Sigmoid colon (tissue), 7 donors: ENCODE measurements around the gene ATG3. TPM values are rescaled to one million over a fixed set of nuclear protein-coding genes. Genes with fewer than 3 reads are reported as not detected.

ENCODE experiments used
- DNase-seq: peaks from one replicate; pipeline ENCODE4 v3.0.0-alpha.2; 2019
- H3K27ac ChIP-seq, 4 donors: fragments of 200-600 bp; sonication (generic); one replicate each; pipeline ENCODE4 v1.5.1; 2016 to 2019; ENCODE audit warnings: mild to moderate bottlenecking in 1 of 4
- H3K27me3 ChIP-seq, 3 donors: fragments of 200-600 bp; sonication (generic); one replicate each; pipeline ENCODE4 v1.5.1; 2019; ENCODE audit warnings: mild to moderate bottlenecking in 1 of 3
- H3K36me3 ChIP-seq, 4 donors: fragments of 200-600 bp; sonication (generic); one replicate each; pipeline ENCODE4 v1.5.1; 2016 to 2019
- H3K4me1 ChIP-seq, 4 donors: fragments of 200-600 bp; sonication (generic); one replicate each; pipeline ENCODE4 v1.5.1; 2017 to 2019
- H3K4me3 ChIP-seq, 4 donors: fragments of 200-600 bp; sonication (generic); one replicate each; pipeline ENCODE4 v1.5.1; 2017 to 2019; ENCODE audit warnings: mild to moderate bottlenecking in 2 of 4, moderate library complexity in 1 of 4
- H3K9me3 ChIP-seq, 4 donors: fragments of 200-600 bp in 3 of 4; sonication (generic) in 3 of 4; one replicate each; pipeline versions ENCODE4 v1.5.1 to v1.6.1; 2013 to 2019
- EP300 ChIP-seq, 4 donors: sonication (generic); formaldehyde crosslinking; IDR thresholded peaks; one replicate each; pipeline ENCODE4 v1.6.1; 2017; ENCODE audit warnings: antibody characterized with exemption in 4 of 4
- POLR2A ChIP-seq, 2 donors: fragments of 450-650 bp; IDR thresholded peaks; one replicate each; pipeline ENCODE4 v1.6.1; 2016; ENCODE audit warnings: antibody characterized with exemption in 2 of 2, mild to moderate bottlenecking in 2 of 2, moderate library complexity in 2 of 2
- POLR2AphosphoS5 ChIP-seq, 4 donors: sonication (generic); formaldehyde crosslinking; IDR thresholded peaks; one replicate each; pipeline ENCODE4 v1.6.1; 2017; ENCODE audit warnings: antibody characterized with exemption in 4 of 4
- WGBS, 2 donors: extraction: QIAGEN DNeasy Blood & Tissue Kit; methylation state at CpG; one replicate each; pipeline ENCODE4 v1.1.7; 2013; 5-methylcytosine and 5-hydroxymethylcytosine counted together
- intact Hi-C: fragments of 100-400 bp; cut with DNase I; formaldehyde crosslinking; loops from one replicate; pipeline ENCODE4 v1.15.1; 2023
- polyA plus RNA-seq, 3 donors: library from polyadenylated mRNA; stranded (reverse); fragments of 200-250 nt; gene quantifications; one replicate each; pipeline ENCODE4 v1.2.3, GENCODE V29; 2013
- total RNA-seq, 4 donors: library from RNA; depleted of rRNA; stranded (reverse); fragments of >200 nt; gene quantifications; one replicate each; pipeline ENCODE4 v1.1.0, GENCODE V29; 2016
- TF ChIP-seq, protein P1 (sequence below), 4 experiments: fragments of 450-650 bp in 3 of 4; fragments of 200-600 bp in 1 of 4; IDR thresholded peaks; one replicate each; pipeline ENCODE4 v1.5.1; 2016 to 2019; ENCODE audit warnings: antibody characterized with exemption in 4 of 4, mild to moderate bottlenecking in 3 of 4, moderate library complexity in 2 of 4
- donor health status: healthy with polysubstance abuse.
- donor health status: Bipolar disorder and iron deficiency.
- donor health status: healthy.

The ATG3 gene
- total and polyA plus RNA-seq, 7 donors, result 28.0 to 75.1 (median 49.5) TPM

GRCh38 chr3:112582244-112582874 lies 20.6 kb upstream of the ATG3 start:
- intact Hi-C loops, result loop anchor here (1.0 to 5.0 kb wide), 3 partner anchors 60 to 400 kb away; partner anchors contain the start of gene CCDC80
- no peak overlapping the region for H3K4me3 ChIP-seq
- DNase-seq, result no peak
- 87 to 90% methylated on average over 2 of the region's 2 CpGs for WGBS, 2 donors
- H3K36me3 ChIP-seq, result peaks cover 0 to 69% (median 10%) of the 10 kb centered on the region in 4 donors
- peaks cover 0 to 9% (median 0%) of the 10 kb centered on the region in 4 donors for H3K4me1 ChIP-seq
- no peaks in the 10 kb centered on the region for H3K9me3 ChIP-seq
- TF ChIP-seq EP300 (IDR thresholded peaks at IDR 0.05), result no peak
- TF ChIP-seq POLR2A (IDR thresholded peaks at IDR 0.05), result no peak
- no peak for TF ChIP-seq POLR2AphosphoS5 (IDR thresholded peaks at IDR 0.05)
- TF ChIP-seq, protein P1, sequence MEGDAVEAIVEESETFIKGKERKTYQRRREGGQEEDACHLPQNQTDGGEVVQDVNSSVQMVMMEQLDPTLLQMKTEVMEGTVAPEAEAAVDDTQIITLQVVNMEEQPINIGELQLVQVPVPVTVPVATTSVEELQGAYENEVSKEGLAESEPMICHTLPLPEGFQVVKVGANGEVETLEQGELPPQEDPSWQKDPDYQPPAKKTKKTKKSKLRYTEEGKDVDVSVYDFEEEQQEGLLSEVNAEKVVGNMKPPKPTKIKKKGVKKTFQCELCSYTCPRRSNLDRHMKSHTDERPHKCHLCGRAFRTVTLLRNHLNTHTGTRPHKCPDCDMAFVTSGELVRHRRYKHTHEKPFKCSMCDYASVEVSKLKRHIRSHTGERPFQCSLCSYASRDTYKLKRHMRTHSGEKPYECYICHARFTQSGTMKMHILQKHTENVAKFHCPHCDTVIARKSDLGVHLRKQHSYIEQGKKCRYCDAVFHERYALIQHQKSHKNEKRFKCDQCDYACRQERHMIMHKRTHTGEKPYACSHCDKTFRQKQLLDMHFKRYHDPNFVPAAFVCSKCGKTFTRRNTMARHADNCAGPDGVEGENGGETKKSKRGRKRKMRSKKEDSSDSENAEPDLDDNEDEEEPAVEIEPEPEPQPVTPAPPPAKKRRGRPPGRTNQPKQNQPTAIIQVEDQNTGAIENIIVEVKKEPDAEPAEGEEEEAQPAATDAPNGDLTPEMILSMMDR (IDR thresholded peaks at IDR 0.05), result peak; percentile 48 to 65 (median 50)
- H3K27ac ChIP-seq, result no peak overlapping the region
- no peaks in the 10 kb centered on the region for H3K27me3 ChIP-seq

DNA sequence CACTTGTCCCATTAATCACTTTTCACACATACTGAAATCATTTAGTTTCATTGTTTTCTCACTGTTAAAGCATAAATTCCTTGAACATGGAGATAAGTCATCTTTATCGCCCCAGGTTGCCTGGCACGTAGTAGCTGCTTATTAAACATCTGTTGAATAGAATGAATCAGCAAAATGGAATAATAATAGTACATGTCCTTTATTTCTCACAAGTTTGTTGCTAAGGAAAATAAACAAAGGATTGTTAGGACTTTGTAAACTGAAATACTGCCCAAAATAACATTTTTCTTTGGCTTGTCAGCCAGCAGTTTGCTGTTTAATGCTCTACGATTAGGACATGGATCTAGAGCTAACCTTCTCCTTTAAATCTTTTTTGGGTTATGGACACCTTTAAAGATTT lies 17.9 kb upstream of the ATG3 start:
- Histone ChIP-seq H3K9me3 (no peaks in the 10 kb centered on the region), H3K4me1 (no peaks in the 10 kb centered on the region), H3K27ac (no peak overlapping the region), H3K36me3 (peaks cover 0 to 72% (median 10%) of the 10 kb centered on the region in 4 donors), H3K4me3 (no peak overlapping the region), H3K27me3 (no peaks in the 10 kb centered on the region)
- WGBS, 2 donors, result 81 to 83% methylated on average over 3 of the region's 3 CpGs
- intact Hi-C loops, result loop anchor here (5.0 kb wide), 2 partner anchors 63 to 403 kb away; partner anchors contain the start of gene CCDC80
- DNase-seq, result no peak
- TF ChIP-seq EP300 (IDR thresholded peaks at IDR 0.05), result no peak
- no peak for TF ChIP-seq POLR2AphosphoS5 (IDR thresholded peaks at IDR 0.05)
- TF ChIP-seq POLR2A (IDR thresholded peaks at IDR 0.05), result no peak
- TF ChIP-seq, protein P1 (IDR thresholded peaks at IDR 0.05), result no peak

GRCh38 chr3:112579232-112579631 lies 17.5 kb upstream of the ATG3 start:
- Histone ChIP-seq H3K27me3 (no peaks in the 10 kb centered on the region), H3K36me3 (peaks cover 0 to 72% (median 7%) of the 10 kb centered on the region in 4 donors), H3K4me1 (no peaks in the 10 kb centered on the region), H3K27ac (no peak overlapping the region), H3K9me3 (no peaks in the 10 kb centered on the region), H3K4me3 (no peak overlapping the region)
- intact Hi-C loops, result no loop called here
- 68 to 89% methylated on average over 3 of the region's 3 CpGs for WGBS, 2 donors
- TF ChIP-seq EP300 (IDR thresholded peaks at IDR 0.05) (no peak), POLR2A (IDR thresholded peaks at IDR 0.05) (no peak), POLR2AphosphoS5 (IDR thresholded peaks at IDR 0.05) (no peak)
- TF ChIP-seq, protein P1 (IDR thresholded peaks at IDR 0.05), result no peak
- no peak for DNase-seq

DNA sequence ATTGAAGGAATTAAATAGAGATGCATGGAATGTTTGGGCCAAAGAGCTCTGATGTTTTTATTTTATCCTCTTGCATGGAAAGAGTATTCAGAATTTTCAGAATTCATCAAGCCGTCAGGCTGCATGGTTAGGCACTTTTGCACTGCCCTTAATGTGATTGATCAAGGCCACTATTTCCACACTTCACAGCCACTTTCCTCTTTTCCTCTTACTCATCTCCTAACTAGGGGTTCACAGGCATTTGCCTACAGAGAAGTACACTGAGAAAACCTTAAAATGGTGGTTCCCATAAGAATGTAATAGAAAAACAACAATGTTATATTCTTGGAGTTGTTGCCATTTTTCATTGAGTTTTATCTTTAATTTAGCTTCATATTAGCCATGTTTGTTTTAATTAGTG lies 10.9 kb upstream of the ATG3 start:
- DNase-seq, result no peak
- Histone ChIP-seq H3K36me3 (peaks cover 0 to 86% (median 16%) of the 10 kb centered on the region in 4 donors), H3K9me3 (no peaks in the 10 kb centered on the region), H3K27ac (no peak overlapping the region), H3K4me1 (no peaks in the 10 kb centered on the region), H3K27me3 (no peaks in the 10 kb centered on the region), H3K4me3 (no peak overlapping the region)
- intact Hi-C loops, result no loop called here
- TF ChIP-seq, protein P1 (IDR thresholded peaks at IDR 0.05), result no peak
- TF ChIP-seq EP300 (IDR thresholded peaks at IDR 0.05), result no peak
- TF ChIP-seq POLR2AphosphoS5 (IDR thresholded peaks at IDR 0.05), result no peak
- no peak for TF ChIP-seq POLR2A (IDR thresholded peaks at IDR 0.05)
- 91 to 92% methylated on average over 1 of the region's 1 CpG for WGBS, 2 donors
